Endothelial cell of umbilical vein (primary cell): ENCODE data around the gene MED29. TPM values are rescaled to one million over a fixed set of nuclear protein-coding genes. Genes with fewer than 3 reads are reported as not detected.

Experiments
- BruUV-seq: library from RNA; stranded (reverse); fragments of 400-500 nt; replicated peaks from 2 replicates; lab custom pipeline; 2021; lab: Mats Ljungman, UMichigan
- CTCF ChIA-PET: fragments of 300-600, 350-600 bp; sonication (Branson Sonifier 250); formaldehyde crosslinking; loops from one replicate; lab custom pipeline; 2021; ENCODE audit warnings: antibody characterized with exemption, inconsistent platforms; lab: Charles Lee
- POLR2A ChIA-PET: fragments of 300-600, 350-600 bp; sonication (Branson Sonifier 250); formaldehyde crosslinking; loops from one replicate; lab custom pipeline; 2021; ENCODE audit warnings: antibody characterized with exemption, inconsistent platforms; lab: Charles Lee
- DNase-seq: peaks from one replicate; pipeline ENCODE4 v3.0.0-alpha.2; 2011; ENCODE audit warnings: low read depth, low spot score
- FAIRE-seq: peaks from 2 replicates; lab custom pipeline; 2011; peaks lifted over from hg19 to GRCh38; lab: Jason Lieb, UNC
- H2AFZ ChIP-seq: 2 replicates; pipeline ENCODE4 v1.6.0; 2012; ENCODE audit warnings: low read depth, low read length, control low read depth, inconsistent platforms
- H3K27ac ChIP-seq: 2 replicates; pipeline ENCODE4 v1.5.1; 2011; ENCODE audit warnings: low read depth, mild to moderate bottlenecking, control low read depth, low read length, moderate library complexity; ENCODE audit not compliant: insufficient read depth
- H3K27me3 ChIP-seq, 2 experiments: 2 replicates each; pipeline versions ENCODE4 v1.6.0 to v1.6.1; 2011; ENCODE audit warnings: low read length in 2 of 2, mixed read lengths in 1 of 2; ENCODE audit not compliant: control insufficient read depth in 2 of 2, insufficient read depth in 2 of 2
- H3K36me3 ChIP-seq, 2 experiments: 2 replicates in 1 of 2; 3 replicates in 1 of 2; pipeline ENCODE4 v1.5.1; 2011; ENCODE audit warnings: low read length in 2 of 2, mild to moderate bottlenecking in 1 of 2, moderate library complexity in 1 of 2; ENCODE audit not compliant: control insufficient read depth in 2 of 2, insufficient read depth in 2 of 2; ENCODE audit errors: extremely low read depth in 1 of 2
- H3K4me1 ChIP-seq: 3 replicates; pipeline ENCODE4 v1.5.1; 2011; ENCODE audit warnings: mild to moderate bottlenecking, low read length; ENCODE audit not compliant: control insufficient read depth, insufficient read depth; ENCODE audit errors: extremely low read depth
- H3K4me2 ChIP-seq: 2 replicates; pipeline ENCODE4 v1.6.1; 2011; ENCODE audit warnings: low read length, control low read depth, mixed read lengths; ENCODE audit not compliant: insufficient read depth
- H3K4me3 ChIP-seq, 3 experiments: fragments of 200-600 bp in 1 of 3; sonication (generic), shearing (Covaris generic) in 1 of 3; replicated peaks in 1 of 3; 2 replicates each; pipeline ENCODE4 v1.5.1; 2011 to 2016; ENCODE audit warnings: control low read depth in 3 of 3, low read length in 3 of 3, mild to moderate bottlenecking in 2 of 3, inconsistent platforms in 1 of 3, low read depth in 1 of 3, moderate library complexity in 1 of 3; ENCODE audit not compliant: insufficient read depth in 1 of 3
- H3K79me2 ChIP-seq: 2 replicates; pipeline ENCODE4 v1.6.0; 2012; ENCODE audit warnings: low read length, inconsistent platforms; ENCODE audit not compliant: control insufficient read depth, insufficient read depth
- H3K9ac ChIP-seq: replicated peaks from 2 replicates; pipeline ENCODE3; 2011; ENCODE audit warnings: low read length, control low read depth; ENCODE audit not compliant: insufficient read depth; ENCODE audit errors: extremely low read depth
- H3K9me1 ChIP-seq: replicated peaks from 3 replicates; pipeline ENCODE4 v1.6.0; 2011; ENCODE audit warnings: mild to moderate bottlenecking, low read length; ENCODE audit not compliant: control insufficient read depth, insufficient read depth; ENCODE audit errors: extremely low read depth
- H3K9me3 ChIP-seq: replicated peaks from 2 replicates; pipeline ENCODE4 v1.5.1; 2012; ENCODE audit warnings: low read length, inconsistent platforms; ENCODE audit not compliant: control insufficient read depth, insufficient read depth
- H4K20me1 ChIP-seq: replicated peaks from 2 replicates; pipeline ENCODE3; 2011; ENCODE audit warnings: mild to moderate bottlenecking, low read length; ENCODE audit not compliant: control insufficient read depth, insufficient read depth; ENCODE audit errors: extremely low read depth
- EZH2 ChIP-seq: IDR thresholded peaks from 2 replicates; pipeline ENCODE4 v1.6.1; 2012; ENCODE audit warnings: borderline replicate concordance, low read depth, mild to moderate bottlenecking, moderate library complexity, low read length, inconsistent platforms; ENCODE audit not compliant: severe bottlenecking
- JUN ChIP-seq: IDR thresholded peaks from 2 replicates; pipeline ENCODE4 v1.6.1; 2011; ENCODE audit warnings: borderline replicate concordance, low read depth; ENCODE audit not compliant: insufficient read length, insufficient read depth
- MYC ChIP-seq: IDR thresholded peaks from one replicate; pipeline ENCODE4 v1.6.1; 2011; ENCODE audit warnings: mild to moderate bottlenecking, low read depth, low read length
- POLR2AphosphoS5 ChIP-seq: IDR thresholded peaks from 2 replicates; pipeline ENCODE4 v1.6.1; 2012; ENCODE audit warnings: low read depth, mild to moderate bottlenecking, control low read depth, low read length, moderate library complexity; ENCODE audit not compliant: insufficient read depth
- dilution Hi-C: fragments of 300-500 bp; cut with MboI; formaldehyde crosslinking; loops from one replicate; pipeline ENCODE4 v1.15.0; 2019; ENCODE audit warnings: low sequenced_read_pairs; ENCODE audit not compliant: extremely low pct_ligation_motif_present
- intact Hi-C: fragments of 100-400 bp; cut with micrococcal nuclease; formaldehyde crosslinking; loops from one replicate; pipeline ENCODE4 v1.10.0; 2022
- polyA plus RNA-seq, 4 experiments: library from polyadenylated mRNA; depleted of rRNA in 3 of 4; stranded (reverse) in 3 of 4; unstranded in 1 of 4; fragments of >200 nt; gene quantifications; 2 replicates each; pipeline versions ENCODE4 v1.2.1 to v1.2.3, GENCODE V29; 2011 to 2012; ENCODE audit warnings: missing spikeins in 1 of 4
- total RNA-seq: library from RNA; stranded (reverse); gene quantifications from 2 replicates; pipeline ENCODE4 v1.2.3, GENCODE V29; 2021
- TF ChIP-seq, protein P1 (sequence below), 2 donors: IDR thresholded peaks; 1 replicate in 1 of 2; 2 replicates in 1 of 2; pipeline ENCODE4 v1.5.1; 2011; ENCODE audit warnings: low read length in 2 of 2, mild to moderate bottlenecking in 2 of 2, moderate library complexity in 2 of 2, control low read depth in 1 of 2, inconsistent platforms in 1 of 2, low read depth in 1 of 2; ENCODE audit not compliant: insufficient read depth in 1 of 2; ENCODE audit errors: extremely low read depth in 1 of 2

The MED29 gene
- total and polyA plus RNA-seq, 2 donors (not counting 3 experiments of a cell fraction or from before 2014, with no cell fraction given), result 25.5 to 50.4 TPM

DNA sequence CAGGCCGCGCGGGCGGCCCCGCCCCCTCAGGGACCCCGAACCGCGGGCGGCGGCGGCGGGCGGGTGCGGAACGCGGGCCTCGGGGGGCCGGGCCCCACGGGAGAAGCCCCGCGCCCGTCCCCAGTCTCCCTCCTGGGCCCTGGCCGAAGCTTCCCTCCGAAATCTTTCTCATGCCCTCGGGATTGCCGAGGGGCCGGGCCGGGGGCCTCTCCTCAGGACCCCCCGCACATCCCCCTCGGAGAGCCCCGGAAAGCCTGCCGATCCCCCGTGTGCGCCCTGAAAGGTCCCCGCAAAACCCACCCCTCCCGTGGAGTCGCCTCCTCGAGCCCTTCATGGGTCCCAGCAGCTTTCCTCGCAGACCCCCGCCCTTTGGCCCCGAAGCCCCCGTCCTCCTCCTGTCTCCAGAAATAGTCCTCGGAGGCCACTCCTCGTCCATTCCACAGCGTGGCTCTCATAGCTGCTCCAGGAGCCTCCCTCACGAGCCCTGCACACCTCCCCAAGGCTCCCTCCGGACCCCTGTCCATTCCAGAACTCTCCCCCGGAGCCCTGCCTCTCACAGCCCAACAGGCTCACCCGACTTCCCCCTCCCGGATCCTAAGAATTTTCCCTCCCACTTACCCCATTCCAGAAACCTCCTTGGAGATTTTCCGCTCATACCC is 48.4 kb upstream of the MED29 start:
- H3K9me1 ChIP-seq, result no peaks in the 10 kb centered on the region
- dilution Hi-C loops, result no loop called here
- peak overlapping the region; percentile 56 for H3K27ac ChIP-seq
- intact Hi-C loops, result loop anchor here (1.0 to 5.0 kb wide), 3 partner anchors 30 to 90 kb away; partner anchors contain the start of gene PLEKHG2
- H3K36me3 ChIP-seq, result no peaks in the 10 kb centered on the region
- peaks cover 19% of the 10 kb centered on the region for H3K4me1 ChIP-seq
- no peaks in the 10 kb centered on the region for H3K9me3 ChIP-seq
- no TSS peak for BruUV-seq
- ChIA-PET CTCF (interaction anchor here (0.8 to 1.7 kb wide), 8 partner anchors 15 to 291 kb away, joined by 3 to 6 read pairs (median 4); partner anchors contain the start of gene RPS16), POLR2A (interaction anchor here (0.6 to 0.9 kb wide), 2 partner anchors 48 to 968 kb away, joined by 3 to 4 read pairs; partner anchors contain the start of genes MED29, PAF1 and PSMD8)
- FAIRE-seq (no peak), DNase-seq (no peak)
- peaks cover 29% of the 10 kb centered on the region for H3K79me2 ChIP-seq
- H3K4me2 ChIP-seq, result peak overlapping the region; percentile 82
- H4K20me1 ChIP-seq, result peaks cover 2% of the 10 kb centered on the region
- peak overlapping the region; percentile 88 for H3K9ac ChIP-seq
- no peak overlapping the region for H2AFZ ChIP-seq
- TF ChIP-seq MYC (no peak), JUN (no peak), EZH2 (no peak), POLR2AphosphoS5 (no peak)
- TF ChIP-seq, protein P1, sequence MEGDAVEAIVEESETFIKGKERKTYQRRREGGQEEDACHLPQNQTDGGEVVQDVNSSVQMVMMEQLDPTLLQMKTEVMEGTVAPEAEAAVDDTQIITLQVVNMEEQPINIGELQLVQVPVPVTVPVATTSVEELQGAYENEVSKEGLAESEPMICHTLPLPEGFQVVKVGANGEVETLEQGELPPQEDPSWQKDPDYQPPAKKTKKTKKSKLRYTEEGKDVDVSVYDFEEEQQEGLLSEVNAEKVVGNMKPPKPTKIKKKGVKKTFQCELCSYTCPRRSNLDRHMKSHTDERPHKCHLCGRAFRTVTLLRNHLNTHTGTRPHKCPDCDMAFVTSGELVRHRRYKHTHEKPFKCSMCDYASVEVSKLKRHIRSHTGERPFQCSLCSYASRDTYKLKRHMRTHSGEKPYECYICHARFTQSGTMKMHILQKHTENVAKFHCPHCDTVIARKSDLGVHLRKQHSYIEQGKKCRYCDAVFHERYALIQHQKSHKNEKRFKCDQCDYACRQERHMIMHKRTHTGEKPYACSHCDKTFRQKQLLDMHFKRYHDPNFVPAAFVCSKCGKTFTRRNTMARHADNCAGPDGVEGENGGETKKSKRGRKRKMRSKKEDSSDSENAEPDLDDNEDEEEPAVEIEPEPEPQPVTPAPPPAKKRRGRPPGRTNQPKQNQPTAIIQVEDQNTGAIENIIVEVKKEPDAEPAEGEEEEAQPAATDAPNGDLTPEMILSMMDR (IDR thresholded peaks at IDR 0.05; ENCODE audit: extremely low read depth in 1 of 2, insufficient read depth in 1 of 2, low read depth in 1 of 2, low read length in 2 of 2), result no peak
- H3K4me3 ChIP-seq, result peak overlapping the region; percentile 65 to 88 (median 67)
- H3K27me3 ChIP-seq, result no peaks in the 10 kb centered on the region
